ENCODE results near the gene HIRIP3. TPM values are rescaled to one million over a fixed set of nuclear protein-coding genes. Genes with fewer than 3 reads are reported as not detected.
A peak's percentile ranks its signal among the peaks of the same experiment; 100 is the strongest.

The HIRIP3 gene
- total and polyA plus RNA-seq, 2 of the 8 experiments (the other 6 are each of a cell fraction or from before 2014, with no cell fraction given) = 11.9 to 18.5 TPM

- Histone ChIP-seq H3K27ac (ENCODE audit: low read depth, low read length) (no peak overlapping the region), H2BK12ac (ENCODE audit: low read depth, low read length) (no peak overlapping the region), H4K20me1 (replicated peaks in 1 of 2; ENCODE audit: control insufficient read depth in 1 of 2, insufficient read depth in 2 of 2, low read length in 2 of 2) (peaks cover 0 to 5% of the 10 kb centered on the region in 2 experiments), H3K56ac (replicated peaks; ENCODE audit: insufficient read length, low read depth, low read length) (peak overlapping the region; percentile 72), H2BK5ac (ENCODE audit: low read depth, low read length) (0 out of 2 replicates have a peak overlapping the region, but pooled peaks have one; percentile 16), H3K36me3 (ENCODE audit: control insufficient read depth in 2 of 4, insufficient read depth in 4 of 4, low read length in 3 of 4) (peaks cover 0 to 10% (median under 1%) of the 10 kb centered on the region in 4 experiments; a peak in 5 of 8 replicates), H3K4ac (replicated peaks; ENCODE audit: insufficient read length, low read depth, low read length) (no peak overlapping the region), H2AK5ac (ENCODE audit: low read depth, low read length) (no peak overlapping the region), H3K79me1 (ENCODE audit: low read depth, low read length) (peaks cover 3% of the 10 kb centered on the region; the same call in 1 of the 2 replicates), H3K9me3 (ENCODE audit: insufficient read depth in 2 of 2, low read depth in 1 of 2, low read length in 1 of 2) (no peaks in the 10 kb centered on the region), H4K5ac (ENCODE audit: insufficient read length, low read depth, low read length) (peak overlapping the region; percentile 58), H3K14ac (ENCODE audit: insufficient read length) (no peak overlapping the region), H2AFZ (ENCODE audit: low read length) (peak overlapping the region; percentile 28; the same call in 1 of the 2 replicates), H2BK120ac (replicated peaks; ENCODE audit: low read depth, low read length) (no peak overlapping the region), H3K4me1 (replicated peaks in 1 of 4; ENCODE audit: control insufficient read depth in 3 of 4, insufficient read depth in 4 of 4, low read length in 3 of 4) (peaks cover 0 to 13% (median 5%) of the 10 kb centered on the region in 4 experiments; a peak in 6 of 7 replicates), H2BK15ac (ENCODE audit: low read length) (no peak overlapping the region; the same call in 1 of the 2 replicates), H4K8ac (ENCODE audit: extremely low read depth, insufficient read depth, low read length) (0 out of 2 replicates have a peak overlapping the region, but pooled peaks have one; percentile 64), H3K23me2 (ENCODE audit: low read depth, low read length) (peaks cover 9% of the 10 kb centered on the region; the same call in 1 of the 2 replicates), H2BK20ac (ENCODE audit: low read length) (no peak overlapping the region), H3K79me2 (ENCODE audit: control insufficient read depth in 1 of 2, insufficient read depth in 2 of 2, low read length in 2 of 2) (peaks cover 0 to 7% of the 10 kb centered on the region in 2 experiments; a peak in 1 of 4 replicates), H3K4me2 (ENCODE audit: insufficient read depth in 1 of 2, low read depth in 2 of 2, low read length in 2 of 2) (peak overlapping the region; percentile 78 to 92), H3K4me3 (ENCODE audit: extremely low read depth in 1 of 4, insufficient read depth in 2 of 4, low read depth in 3 of 4, low read length in 4 of 4) (peak overlapping the region; percentile 75 to 91 (median 80)), H3K9ac (replicated peaks in 1 of 4; ENCODE audit: extremely low read depth in 1 of 4, low read depth in 3 of 4, low read length in 3 of 4) (peak overlapping the region in 3 of 4 experiments; percentile 24 to 81 (median 51); a peak in 5 of 7 replicates), H4K91ac (replicated peaks; ENCODE audit: insufficient read length, low read length) (no peak overlapping the region), H3K18ac (ENCODE audit: extremely low read depth, low read length) (peak overlapping the region; percentile 85; the same call in 1 of the 2 replicates), H3K27me3 (replicated peaks in 1 of 4; ENCODE audit: control insufficient read depth in 3 of 4, extremely low read depth in 1 of 4, insufficient read depth in 3 of 4, low read length in 3 of 4) (no peaks in the 10 kb centered on the region), H3K23ac (ENCODE audit: insufficient read length) (no peak overlapping the region)
- TF ChIP-seq, protein P1, sequence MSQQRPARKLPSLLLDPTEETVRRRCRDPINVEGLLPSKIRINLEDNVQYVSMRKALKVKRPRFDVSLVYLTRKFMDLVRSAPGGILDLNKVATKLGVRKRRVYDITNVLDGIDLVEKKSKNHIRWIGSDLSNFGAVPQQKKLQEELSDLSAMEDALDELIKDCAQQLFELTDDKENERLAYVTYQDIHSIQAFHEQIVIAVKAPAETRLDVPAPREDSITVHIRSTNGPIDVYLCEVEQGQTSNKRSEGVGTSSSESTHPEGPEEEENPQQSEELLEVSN (IDR thresholded peaks at IDR 0.05) = peak; percentile 59
- no peak for TF ChIP-seq CTBP2 (IDR thresholded peaks at IDR 0.05; ENCODE audit: borderline replicate concordance, insufficient read depth, insufficient read length, low read length)
- CTCF ChIA-PET (ENCODE audit: partially characterized antibody) = interaction anchor here (0.6 to 1.6 kb wide), 4 partner anchors 9 to 40 kb away, joined by 3 to 6 read pairs (median 4); partner anchors contain the start of gene TLCD3B
- FAIRE-seq (no peak), DNase-seq (ENCODE audit: low read depth in 1 of 2, low spot score in 2 of 2) (no peak)
- 38% methylated on average over 9 of the region's 9 CpGs; no CpG with 5 or more reads in 1 of the 2 experiments for WGBS, 2 experiments (ENCODE audit: extremely low coverage in 1 of 2, insufficient coverage in 1 of 2, insufficient read length in 1 of 2, insufficient replicate concordance in 2 of 2, low coverage in 1 of 2, low lambda C conversion rate in 2 of 2, missing lambda C conversion rate in 1 of 2)
- POLR2A ChIA-PET (ENCODE audit: partially characterized antibody) = interaction anchor here (0.7 to 5.5 kb wide), 6 partner anchors 9 to 109 kb away, joined by 3 to 34 read pairs (median 4); partner anchors contain the start of gene TAOK2
These were observed 1.4 kb upstream of the HIRIP3 start for GRCh38 chr16:29996766-29997250.
